LNCAP (cell line): ENCODE data around the gene TPRG1L.

Experiments used
- CTCF ChIP-seq: fragments of 450-650 bp; IDR thresholded peaks from 2 replicates; pipeline ENCODE4 v1.5.1; 2017; ENCODE audit warnings: mild to moderate bottlenecking

TPRG1L gene

GRCh38 chr1:3603156-3603555 is 21.7 kb upstream of the TPRG1L start:
- TF ChIP-seq CTCF: no peak

DNA sequence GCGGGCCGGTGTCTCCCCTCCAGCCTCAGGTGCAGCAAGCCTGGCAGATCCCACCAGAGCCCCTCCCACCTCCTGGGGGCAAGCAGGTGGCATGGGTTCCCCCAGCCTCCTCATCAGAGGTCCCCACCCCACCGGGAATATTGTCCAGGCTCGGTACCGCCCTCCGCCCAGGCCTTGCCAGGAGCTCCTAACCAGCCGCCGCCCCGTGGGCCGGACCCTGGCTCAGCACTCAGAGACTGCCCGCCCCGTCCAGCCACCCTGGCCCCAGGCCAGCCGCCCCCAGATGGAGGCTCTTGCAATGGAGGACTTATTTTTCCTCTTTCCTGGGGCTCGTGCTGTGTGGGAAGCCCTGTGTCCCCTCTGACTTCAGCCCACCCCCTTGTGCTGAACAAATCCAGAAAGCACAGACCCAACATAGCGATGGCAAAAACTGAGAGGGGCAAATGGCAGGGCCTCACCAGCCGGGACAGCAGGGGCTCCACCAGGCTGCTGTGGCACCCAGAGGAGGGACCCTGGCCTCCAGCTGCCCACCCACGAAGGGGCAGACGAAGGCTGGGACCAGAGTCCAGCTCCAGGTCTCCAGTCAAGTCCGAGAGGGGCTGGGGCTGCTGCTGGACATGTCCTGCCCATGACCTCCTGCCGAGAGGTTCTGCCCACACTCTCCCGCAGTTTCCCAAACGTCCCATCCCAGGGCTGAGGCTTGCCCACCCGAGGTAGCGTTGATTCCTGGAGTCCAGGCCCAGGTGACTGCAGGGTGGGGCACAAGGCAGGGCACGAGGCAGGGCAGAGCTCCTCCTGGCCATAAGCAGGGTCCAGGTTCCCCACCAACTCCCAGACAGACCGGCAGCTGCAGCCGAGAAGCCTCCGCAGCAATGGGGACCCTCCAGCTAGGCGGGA is 21.0 kb upstream of the TPRG1L start:
- TF ChIP-seq CTCF: no peak

DNA sequence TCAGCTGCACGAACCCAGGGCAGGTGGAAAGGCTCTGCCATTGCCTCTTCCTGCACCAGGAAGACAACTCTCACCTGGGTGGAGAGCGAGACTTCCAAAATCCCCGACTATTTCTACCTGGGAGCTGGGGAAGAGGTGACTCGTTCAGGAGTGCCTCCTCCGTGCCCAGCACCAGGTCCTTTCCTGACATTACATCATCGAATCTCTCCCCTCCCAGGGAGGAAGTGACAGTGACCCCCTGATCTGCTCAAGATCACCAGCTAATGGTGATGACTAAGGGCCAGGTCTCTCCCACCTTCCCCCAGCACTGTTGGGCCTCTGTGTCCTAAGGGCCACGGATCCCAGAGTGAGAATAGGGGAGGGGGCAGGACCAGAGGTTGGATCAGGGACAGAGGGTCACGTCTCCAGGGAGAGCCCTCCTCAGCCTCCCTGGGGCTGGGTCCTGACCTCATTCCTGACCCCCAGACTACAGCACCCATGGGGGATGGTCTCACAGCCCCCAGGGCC is 20.3 kb upstream of the TPRG1L start:
- no peak for TF ChIP-seq CTCF

- TF ChIP-seq CTCF: no peak
These were observed 19.6 kb upstream of the TPRG1L start for GRCh38 chr1:3604997-3605823.

DNA sequence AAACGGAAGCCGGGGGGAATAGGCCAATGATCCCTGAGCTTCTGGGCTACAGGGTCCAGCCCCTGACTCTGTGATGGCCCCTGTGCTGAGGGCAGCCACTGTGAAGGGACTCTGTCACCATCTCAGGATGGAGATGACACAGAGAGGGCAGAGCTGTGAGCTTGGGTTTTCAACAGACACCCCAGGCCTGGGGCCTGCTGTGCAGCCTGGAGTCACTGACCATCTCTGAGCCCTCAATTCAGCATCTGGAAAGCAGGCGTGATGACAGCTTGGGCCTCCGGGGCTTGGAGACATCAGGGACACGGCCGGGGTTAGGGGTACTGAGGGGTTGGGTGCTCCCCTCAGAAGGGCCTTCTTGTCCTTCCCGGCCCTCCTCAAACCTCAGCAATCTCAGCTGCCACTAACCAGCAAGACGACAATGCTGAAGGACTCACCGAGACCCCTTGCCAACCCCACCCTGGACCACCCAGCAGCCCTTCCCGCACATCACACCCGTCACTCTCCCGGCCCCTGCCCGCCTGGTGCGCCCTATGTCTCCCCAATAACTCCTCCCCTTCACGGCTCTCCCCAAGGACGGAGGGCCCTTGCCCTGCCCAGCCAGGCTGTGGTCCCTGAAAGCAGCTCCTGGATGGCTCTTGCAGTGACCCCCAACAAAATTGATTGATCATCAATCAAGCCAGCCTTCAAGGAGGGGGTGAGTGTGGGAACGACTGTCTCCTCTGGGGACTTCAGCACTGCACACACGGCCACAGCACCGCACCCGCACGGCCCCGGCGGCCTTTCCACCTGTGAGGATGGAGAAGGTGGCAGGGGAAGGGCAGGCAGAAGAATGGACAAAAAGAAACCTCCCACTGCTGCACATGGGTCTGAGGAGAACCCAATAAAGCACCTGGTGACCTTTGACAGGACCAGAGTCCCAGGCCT is 17.8 kb upstream of the TPRG1L start:
- TF ChIP-seq CTCF: no peak

GRCh38 chr1:3607703-3608065 is 17.1 kb upstream of the TPRG1L start:
- TF ChIP-seq CTCF: no peak

DNA sequence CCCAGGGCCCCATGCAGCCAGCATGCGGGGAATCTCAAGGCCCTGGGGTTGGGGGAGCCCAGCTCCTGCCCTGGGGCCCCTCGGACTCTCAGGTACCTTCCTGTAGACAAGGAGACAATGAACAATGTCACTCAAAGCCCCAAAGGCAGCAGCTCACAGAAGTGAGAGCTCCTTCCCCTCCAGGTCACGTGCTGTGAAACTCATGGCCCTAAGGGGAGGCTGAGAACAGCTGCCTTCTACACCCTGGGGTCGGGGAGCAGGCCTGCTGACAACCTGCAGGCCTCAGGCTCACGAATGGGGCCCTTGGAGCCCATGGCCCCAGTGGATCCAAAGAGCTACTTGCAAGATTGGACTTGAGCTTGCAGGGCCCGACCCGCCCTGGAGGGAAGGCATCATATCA is 16.7 kb upstream of the TPRG1L start:
- no peak for TF ChIP-seq CTCF
